GM12873 (cell line): ENCODE measurements around the gene BOK.

Source experiments
- CTCF ChIP-seq: IDR thresholded peaks from 2 replicates; pipeline ENCODE4 v1.5.1; 2012; ENCODE audit warnings: low read depth, mild to moderate bottlenecking, moderate library complexity, low read length, control low read depth; ENCODE audit not compliant: insufficient read depth; ENCODE audit errors: missing control alignments

The BOK gene

GRCh38 chr2:241517297-241517696 is 41.2 kb upstream of the BOK start:
- TF ChIP-seq CTCF: no peak

DNA sequence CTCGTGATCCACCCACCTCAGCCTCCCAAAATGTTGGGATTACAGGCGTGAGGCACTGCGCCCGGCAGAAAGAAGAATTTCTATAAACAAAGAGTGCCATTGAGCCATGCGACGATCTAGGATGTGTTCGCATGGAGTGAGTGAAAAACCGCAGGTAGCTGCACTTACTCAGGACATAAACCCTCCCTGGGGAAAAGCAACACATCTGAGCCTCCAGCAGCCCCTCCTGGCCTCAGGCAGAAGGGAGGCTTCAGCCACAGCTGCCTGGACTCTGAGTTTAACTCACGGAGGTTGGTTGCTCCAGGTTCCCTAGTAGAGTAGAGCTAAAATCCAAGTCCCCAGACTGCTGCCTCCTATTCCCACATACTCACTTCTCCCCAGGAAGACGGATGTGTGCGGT is 38.9 kb upstream of the BOK start:
- no peak for TF ChIP-seq CTCF

- no peak for TF ChIP-seq CTCF
These were observed 36.1 kb upstream of the BOK start for GRCh38 chr2:241522477-241522876.

- no peak for TF ChIP-seq CTCF
These were observed 28.0 kb upstream of the BOK start for GRCh38 chr2:241530571-241530970.

DNA sequence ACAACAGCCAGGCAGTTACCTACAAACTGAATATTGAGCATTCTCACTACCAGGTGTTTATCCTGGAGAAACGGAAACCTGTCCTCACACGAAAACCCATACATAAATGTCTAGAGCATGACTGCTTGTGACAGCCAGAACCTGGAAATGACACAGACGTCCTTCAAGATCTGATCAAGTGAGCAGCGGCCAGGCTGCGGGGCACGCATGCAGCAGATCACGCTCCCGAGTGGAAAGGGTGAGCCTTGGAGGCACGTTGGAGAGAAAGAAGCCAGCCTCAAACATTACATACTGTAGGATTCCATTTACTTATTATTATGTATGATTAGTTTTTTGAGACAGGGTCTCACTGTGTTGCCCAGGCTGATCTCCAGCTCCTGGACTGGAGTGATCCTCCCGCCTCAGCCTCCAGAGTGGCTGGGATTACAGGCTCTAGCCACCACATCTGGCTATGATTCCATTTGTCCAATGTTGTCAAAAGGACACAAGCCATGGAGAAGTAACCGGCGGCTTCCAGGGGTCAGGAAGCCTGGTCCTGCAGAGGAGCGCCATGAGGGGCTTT is 27.3 kb upstream of the BOK start:
- no peak for TF ChIP-seq CTCF

DNA sequence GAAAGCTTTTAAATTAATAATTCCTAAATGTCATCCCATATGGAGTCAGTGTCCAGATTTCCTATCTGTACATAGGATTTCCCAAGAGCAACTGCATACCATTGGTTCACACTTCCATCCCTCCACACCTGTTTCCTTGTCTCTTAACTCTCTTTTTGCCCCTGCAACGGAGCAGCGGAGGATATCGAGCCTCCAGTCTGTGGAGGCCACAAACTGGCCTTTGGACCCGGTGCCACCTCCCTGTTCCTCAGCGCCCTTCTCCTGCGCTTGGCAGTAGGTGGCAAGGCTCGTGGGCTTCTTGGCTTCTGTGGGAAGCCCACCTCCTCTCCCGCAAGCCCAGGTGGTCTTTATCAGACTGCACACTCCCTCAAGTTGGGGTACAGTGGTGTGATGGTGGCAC is 26.4 kb upstream of the BOK start:
- no peak for TF ChIP-seq CTCF

GRCh38 chr2:241532733-241533601 is 25.6 kb upstream of the BOK start:
- no peak for TF ChIP-seq CTCF
